ENCODE measurements around the gene SLC3A2.

SLC3A2 gene

GRCh38 chr11:62881579-62882430 is 1.1 kb downstream of the SLC3A2 start:
- DNase-seq, result peak; percentile 87

- DNase-seq, result no peak
Observed at GRCh38 chr11:62882431-62882749, 1.7 kb downstream of the SLC3A2 start.

DNA sequence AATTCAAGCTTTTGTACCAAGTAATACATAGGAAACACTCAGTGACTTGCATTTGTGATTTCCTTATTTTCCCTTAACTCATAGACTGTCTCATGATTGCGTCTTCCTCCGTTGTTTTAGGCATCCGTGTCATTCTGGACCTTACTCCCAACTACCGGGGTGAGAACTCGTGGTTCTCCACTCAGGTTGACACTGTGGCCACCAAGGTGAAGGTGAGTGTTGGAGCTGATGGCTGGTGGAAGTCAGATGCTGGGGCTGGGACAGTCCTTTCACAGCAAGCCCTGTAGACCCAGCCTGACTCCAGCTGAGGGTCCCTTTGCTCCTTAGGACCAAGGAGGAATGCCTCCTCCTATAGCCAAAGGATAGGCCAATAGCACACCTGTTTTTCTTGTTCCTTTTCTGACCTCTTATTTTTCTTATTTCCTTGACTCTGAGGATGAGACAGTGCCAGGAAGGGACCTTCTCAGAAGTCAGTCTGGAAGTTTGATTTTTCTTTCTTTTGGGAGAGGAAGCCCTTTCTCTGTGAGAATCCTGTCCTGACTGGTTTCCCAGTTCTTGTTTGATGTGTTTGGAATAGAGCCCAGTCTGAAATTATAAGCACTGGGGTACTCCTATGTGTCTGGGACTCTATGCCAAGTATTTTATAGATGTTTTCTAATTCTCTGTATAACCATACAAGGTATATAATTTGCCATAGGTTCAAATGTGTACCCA is 2.2 kb downstream of the SLC3A2 start:
- DNase-seq, result no peak

DNA sequence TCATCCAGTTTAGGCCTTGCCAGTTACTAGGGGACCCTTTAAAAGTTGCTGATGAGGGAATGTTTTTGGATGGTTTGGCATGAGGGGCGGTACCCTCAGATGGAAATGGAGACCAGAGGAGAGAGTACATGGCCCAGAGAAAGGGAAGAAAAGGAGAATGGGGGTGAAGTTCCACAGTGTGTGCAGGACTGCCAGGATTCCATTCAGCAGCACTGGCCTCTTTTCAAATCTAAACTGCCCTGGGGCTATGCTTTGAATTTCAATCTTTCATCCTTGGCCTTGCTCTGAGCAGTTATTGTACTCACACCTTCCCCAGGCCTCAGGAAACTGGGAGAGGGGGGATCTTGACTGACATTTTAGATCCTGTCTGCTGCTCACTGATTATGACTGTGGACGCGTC is 3.0 kb downstream of the SLC3A2 start:
- DNase-seq, result no peak

DNA sequence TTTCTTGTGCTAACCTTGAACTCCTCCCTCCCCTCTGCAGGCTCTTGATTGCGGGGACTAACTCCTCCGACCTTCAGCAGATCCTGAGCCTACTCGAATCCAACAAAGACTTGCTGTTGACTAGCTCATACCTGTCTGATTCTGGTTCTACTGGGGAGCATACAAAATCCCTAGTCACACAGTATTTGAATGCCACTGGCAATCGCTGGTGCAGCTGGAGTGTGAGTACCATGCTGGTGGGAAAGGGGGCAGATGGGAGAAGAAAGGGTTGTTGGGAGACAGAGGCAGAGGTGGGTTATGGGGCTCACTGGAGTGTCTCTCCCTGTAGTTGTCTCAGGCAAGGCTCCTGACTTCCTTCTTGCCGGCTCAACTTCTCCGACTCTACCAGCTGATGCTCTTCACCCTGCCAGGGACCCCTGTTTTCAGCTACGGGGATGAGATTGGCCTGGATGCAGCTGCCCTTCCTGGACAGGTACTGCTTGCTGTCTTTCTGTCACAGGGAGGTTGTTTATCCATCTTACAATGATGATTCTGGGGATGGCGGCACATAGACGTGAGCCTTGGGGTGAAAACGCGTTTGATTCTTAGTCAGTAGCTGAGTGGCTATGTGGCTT is 4.5 kb downstream of the SLC3A2 start:
- DNase-seq, result no peak

GRCh38 chr11:62888406-62888805 is 7.7 kb downstream of the SLC3A2 start:
- no peak for DNase-seq

GRCh38 chr11:62889126-62889483 is 8.4 kb downstream of the SLC3A2 start:
- no peak for DNase-seq

DNA sequence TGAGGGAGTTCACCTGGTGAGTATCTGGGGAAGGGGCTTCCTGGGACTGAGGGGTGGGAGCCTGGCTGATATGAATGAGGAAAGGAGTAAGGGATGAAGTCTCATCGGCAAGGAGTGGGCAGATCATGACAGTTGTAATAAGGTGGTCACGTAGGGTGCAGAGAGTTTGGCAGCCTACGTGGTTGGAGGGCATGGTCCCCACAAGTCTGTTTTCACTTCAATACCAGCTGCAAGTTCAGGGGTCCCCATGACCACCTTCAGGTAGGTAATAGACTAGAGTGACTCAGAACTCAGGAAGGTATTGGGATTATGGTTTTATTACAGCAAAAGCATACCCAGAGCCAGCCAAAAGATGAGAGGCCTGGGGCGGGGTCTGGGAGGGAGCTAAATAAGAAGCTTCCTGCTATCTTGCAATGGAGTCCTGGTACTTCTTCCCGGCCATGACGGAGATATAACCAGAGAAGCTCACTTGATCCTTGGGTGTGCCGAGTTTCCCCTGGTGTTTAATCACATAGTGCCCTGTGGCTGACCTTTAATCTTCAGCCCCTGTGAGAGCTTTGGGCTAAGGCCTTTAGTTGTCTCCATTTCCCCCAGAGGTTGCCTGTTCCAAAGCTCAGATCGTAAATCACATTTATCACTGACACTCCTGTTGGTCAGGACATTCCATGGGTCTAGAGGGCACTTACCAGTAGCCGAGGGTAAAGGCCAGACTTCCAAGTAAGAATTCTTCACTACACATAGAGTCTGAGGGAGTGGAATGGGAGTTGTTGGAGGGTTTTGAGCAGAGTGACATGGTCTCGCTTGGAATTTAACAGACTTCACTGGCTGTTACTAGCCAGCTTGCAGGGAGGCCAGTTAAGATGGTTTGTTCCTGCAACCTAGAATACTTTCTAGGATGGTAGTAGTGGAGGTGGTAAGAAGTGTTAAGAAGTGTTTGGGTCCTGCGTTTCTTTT is 9.1 kb downstream of the SLC3A2 start:
- no peak for DNase-seq

DNA sequence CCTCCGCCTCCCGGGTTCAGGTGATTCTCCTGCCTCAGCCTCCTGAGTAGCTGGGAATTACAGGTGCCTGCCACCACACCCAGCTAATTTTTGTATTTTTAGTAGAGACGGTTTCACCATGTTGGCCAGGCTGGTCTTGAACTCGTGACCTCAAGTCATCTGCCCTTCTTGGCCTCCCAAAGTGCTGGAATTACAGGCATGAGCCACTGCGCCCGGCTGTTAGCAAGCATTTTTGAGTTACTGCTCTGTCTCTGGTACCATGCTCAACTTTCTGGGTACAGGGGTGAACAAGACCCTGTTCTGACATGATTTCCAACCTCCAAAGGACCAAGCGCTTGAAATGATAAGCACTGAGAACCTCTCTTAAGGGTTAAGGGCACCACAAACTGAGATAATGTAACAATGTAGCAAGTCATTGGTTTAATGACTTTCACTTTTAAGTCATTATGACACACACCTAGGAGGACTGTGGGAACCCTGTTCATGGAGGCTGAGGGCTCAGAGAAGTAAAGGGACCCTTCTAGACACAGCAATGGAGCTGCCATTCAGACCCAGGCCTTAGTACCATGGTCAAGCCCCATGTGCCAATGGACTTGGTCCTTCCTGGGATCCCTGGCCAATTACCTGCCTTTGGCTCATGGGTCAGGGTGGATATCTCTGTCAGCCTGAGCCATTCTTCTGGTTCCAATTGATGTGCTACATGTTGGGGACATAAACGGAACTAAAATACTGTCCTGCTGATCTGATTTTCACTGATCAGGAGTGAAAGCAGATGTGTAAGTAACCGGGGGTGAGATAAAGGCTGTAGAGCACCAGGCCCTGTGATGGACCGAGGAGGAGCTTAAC is 11.6 kb downstream of the SLC3A2 start:
- no peak for DNase-seq

DNA sequence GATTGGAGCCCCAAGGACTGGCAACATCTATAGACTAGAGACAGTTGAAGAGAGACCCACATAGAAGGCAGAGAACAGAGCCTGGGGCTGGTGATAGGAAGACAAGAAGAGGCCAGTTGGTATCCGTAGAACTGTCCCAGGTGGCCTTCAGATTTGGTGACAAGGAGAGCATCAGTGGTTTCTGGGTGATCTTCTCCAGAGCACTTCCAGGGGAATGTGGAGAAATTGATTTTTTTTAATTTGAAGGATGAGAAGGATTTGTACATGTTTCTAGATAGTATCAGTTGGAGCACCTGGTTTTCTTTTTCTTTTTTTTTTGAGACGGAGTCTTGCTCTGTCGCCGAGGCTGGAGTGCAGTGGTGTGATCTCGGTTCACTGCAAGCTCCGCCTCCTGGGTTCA is 14.8 kb downstream of the SLC3A2 start:
- DNase-seq, result no peak

GRCh38 chr11:62896049-62896448 is 15.4 kb downstream of the SLC3A2 start:
- no peak for DNase-seq

- no peak for DNase-seq
Observed at GRCh38 chr11:62897311-62897710, 16.6 kb downstream of the SLC3A2 start.

- no peak for DNase-seq
Observed at GRCh38 chr11:62898027-62898426, 17.3 kb downstream of the SLC3A2 start.

DNA sequence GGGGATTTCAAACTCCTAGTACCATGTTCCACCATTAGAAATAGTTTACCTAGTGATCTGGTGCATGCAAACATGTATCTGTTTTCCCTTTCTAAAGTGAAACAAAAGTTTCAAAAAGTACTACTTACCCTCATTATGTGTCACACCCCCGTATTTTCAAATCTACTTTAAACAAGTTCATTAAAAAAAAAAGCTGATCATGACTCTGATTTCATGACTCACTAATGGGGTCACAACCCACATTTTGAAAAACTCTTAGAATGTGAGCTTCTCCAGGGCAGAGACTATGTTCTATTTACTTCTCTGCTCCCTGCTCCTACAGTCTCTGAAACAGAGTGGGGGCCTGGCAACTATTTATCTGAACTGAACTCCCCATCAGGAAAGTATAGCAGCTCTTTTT is 22.2 kb downstream of the SLC3A2 start:
- DNase-seq, result no peak

- no peak for DNase-seq
Observed at GRCh38 chr11:62905296-62905695, 24.6 kb downstream of the SLC3A2 start.

- peak; percentile 84 for DNase-seq
Observed at GRCh38 chr11:62905927-62906531, 25.3 kb downstream of the SLC3A2 start.

DNA sequence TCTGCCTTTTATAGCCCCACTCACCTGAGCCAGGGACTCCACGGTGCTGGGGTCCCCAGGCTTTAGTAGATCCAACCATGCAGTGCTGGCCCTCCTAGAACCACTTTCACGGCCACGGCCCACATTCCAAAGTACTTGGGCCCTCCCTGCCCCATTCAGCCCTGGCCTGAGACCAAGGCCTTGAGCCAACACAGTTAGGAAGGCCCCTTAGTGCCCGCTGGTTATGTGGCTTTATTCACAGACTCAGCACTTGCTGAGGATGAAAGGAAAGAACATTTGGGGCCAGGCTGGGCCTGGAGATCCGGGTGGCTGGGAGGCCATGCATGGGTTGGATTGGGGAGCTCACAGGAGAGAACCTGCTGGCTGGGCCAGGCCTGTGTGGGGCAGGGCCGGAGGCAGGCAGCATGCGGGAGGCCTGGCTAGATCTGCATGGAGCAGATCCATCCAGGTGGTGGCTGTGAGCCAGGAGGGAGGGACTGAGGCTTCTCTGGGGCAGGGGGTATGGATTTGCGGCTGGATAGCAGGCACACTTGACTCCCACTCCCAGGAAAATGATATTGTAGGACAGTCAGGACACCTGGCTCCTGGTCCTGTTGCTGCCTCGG is 27.9 kb downstream of the SLC3A2 start:
- no peak for DNase-seq

DNA sequence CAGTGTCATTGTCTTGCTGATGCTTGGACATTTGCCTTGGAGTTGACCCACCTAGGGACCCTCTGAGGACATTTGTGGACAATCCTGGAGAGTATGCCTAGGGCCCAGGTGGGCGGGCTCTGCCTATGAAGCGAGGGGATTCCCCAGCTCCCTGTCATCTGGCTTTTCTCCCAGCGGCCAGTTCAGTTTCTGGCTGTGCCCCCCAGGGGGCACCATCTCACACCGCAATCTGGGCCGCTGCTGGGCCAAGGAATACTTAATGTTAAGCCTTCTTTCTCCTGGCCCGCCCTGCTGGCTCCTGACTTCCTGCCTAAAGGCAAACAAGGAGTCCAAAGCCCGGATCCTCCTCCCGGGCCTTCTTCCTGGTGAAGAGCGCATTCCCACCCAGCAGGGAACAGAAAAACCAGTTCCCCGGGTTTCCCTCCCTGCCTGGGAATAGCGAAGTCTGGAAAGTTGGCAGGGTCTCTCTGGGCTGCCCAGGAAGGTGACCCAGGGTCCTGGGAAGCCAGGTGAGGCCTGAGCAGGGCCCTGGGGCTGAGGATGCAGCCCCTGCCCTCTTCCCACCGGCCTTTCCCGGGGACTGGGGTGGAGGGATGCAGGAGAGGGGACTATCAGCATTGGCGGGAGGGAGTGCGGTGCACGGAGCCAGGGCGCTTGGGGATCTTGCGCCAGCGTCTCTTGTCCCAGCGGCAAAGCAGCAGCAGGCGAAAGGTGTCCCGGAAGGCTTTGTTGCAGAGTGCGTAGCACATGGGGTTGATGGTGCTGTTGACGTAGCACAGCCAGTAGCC is 28.6 kb downstream of the SLC3A2 start:
- DNase-seq, result no peak

GRCh38 chr11:62910141-62910882 is 29.6 kb downstream of the SLC3A2 start:
- no peak for DNase-seq

Measured in NCI-H2227 treated with DMSO at 0.1 percent for 48 hours (cell line).